Activated CD8-positive, alpha-beta memory T cell treated with anti-CD3 and anti-CD28 coated beads for 24 hours (primary cell): ENCODE data around the gene EFHD2.
"Not testable (repeated sequence)": the region's sequence is repeated elsewhere in the genome, so short reads cannot be mapped to it uniquely, and the experiment has no call there.

Experiments used
- DNase-seq: peaks from one replicate; pipeline ENCODE4 v3.0.0-alpha.2; 2020

The EFHD2 gene

GRCh38 chr1:15434739-15435138 lies 25.1 kb downstream of the EFHD2 start:
- not testable (repeated sequence) for DNase-seq

- DNase-seq, result no peak
Measured at GRCh38 chr1:15435239-15436077, 25.8 kb downstream of the EFHD2 start.

- DNase-seq, result no peak
Measured at GRCh38 chr1:15436881-15437442, 27.3 kb downstream of the EFHD2 start.

- DNase-seq, result no peak
Measured at GRCh38 chr1:15439325-15439724, 29.6 kb downstream of the EFHD2 start.

GRCh38 chr1:15440357-15440756 lies 30.7 kb downstream of the EFHD2 start:
- no peak for DNase-seq

GRCh38 chr1:15441247-15441646 lies 31.6 kb downstream of the EFHD2 start:
- no peak for DNase-seq

- no peak for DNase-seq
Measured at GRCh38 chr1:15442119-15442518, 32.4 kb downstream of the EFHD2 start.

GRCh38 chr1:15442759-15443158 lies 33.1 kb downstream of the EFHD2 start:
- no peak for DNase-seq

GRCh38 chr1:15443281-15443680 lies 33.6 kb downstream of the EFHD2 start:
- no peak for DNase-seq

- no peak for DNase-seq
Measured at GRCh38 chr1:15444468-15445389, 35.0 kb downstream of the EFHD2 start.

- no peak for DNase-seq
Measured at GRCh38 chr1:15445390-15446122, 35.9 kb downstream of the EFHD2 start.

- no peak for DNase-seq
Measured at GRCh38 chr1:15446212-15446611, 36.5 kb downstream of the EFHD2 start.

- DNase-seq, result no peak
Measured at GRCh38 chr1:15448877-15449462, 39.3 kb downstream of the EFHD2 start.

- no peak for DNase-seq
Measured at GRCh38 chr1:15449567-15449966, 39.9 kb downstream of the EFHD2 start.

- no peak for DNase-seq
Measured at GRCh38 chr1:15451014-15451722, 41.5 kb downstream of the EFHD2 start.

- no peak for DNase-seq
Measured at GRCh38 chr1:15452216-15452615, 42.5 kb downstream of the EFHD2 start.

GRCh38 chr1:15452866-15453571 lies 43.3 kb downstream of the EFHD2 start:
- no peak for DNase-seq

- DNase-seq, result no peak
Measured at GRCh38 chr1:15453734-15454133, 44.0 kb downstream of the EFHD2 start.

- DNase-seq, result no peak
Measured at GRCh38 chr1:15454256-15454655, 44.6 kb downstream of the EFHD2 start.

GRCh38 chr1:15455522-15455921 lies 45.8 kb downstream of the EFHD2 start:
- DNase-seq, result no peak

- no peak for DNase-seq
Measured at GRCh38 chr1:15456313-15456954, 46.7 kb downstream of the EFHD2 start, which contains the start of gene CELA2A. CELA2A (plus strand) TSS chr1:15456732; CDS start chr1:15456754, 22 bp downstream.
